IMR-90 (cell line): ENCODE measurements around the gene FREM3. TPM values are rescaled to one million over a fixed set of nuclear protein-coding genes. Genes with fewer than 3 reads are reported as not detected.

ENCODE experiments used
- ATAC-seq: fragments of 200-7000 bp; cut with Tn5 transposase; 2 replicates; pipeline ENCODE4 v1.9.1; 2020; ENCODE audit warnings: low read depth, mild to moderate bottlenecking, moderate library complexity
- BruUV-seq: library from RNA; stranded (reverse); fragments of 400-500 nt; replicated peaks from 2 replicates; lab custom pipeline; 2021; lab: Mats Ljungman, UMichigan
- CTCF ChIA-PET: fragments of 300-600 bp; formaldehyde crosslinking; extraction: SDS; loops from one replicate; lab custom pipeline; 2021; ENCODE audit warnings: antibody characterized with exemption; lab: Yijun Ruan, JAX
- POLR2A ChIA-PET: fragments of 300-600 bp; sonication (Branson Sonifier 250); formaldehyde crosslinking; loops from one replicate; lab custom pipeline; 2022; ENCODE audit warnings: antibody characterized with exemption; ENCODE audit not compliant: unreplicated experiment; lab: Charles Lee
- DNase-seq: peaks from one replicate; pipeline ENCODE4 v3.0.0; 2013
- H2AFZ ChIP-seq: replicated peaks from 2 replicates; pipeline ENCODE3; 2013; ENCODE audit warnings: low read length, mild to moderate bottlenecking; ENCODE audit not compliant: poor library complexity
- H2AK5ac ChIP-seq: 2 replicates; pipeline ENCODE4 v1.6.1; 2013; ENCODE audit warnings: low read depth, low read length, inconsistent platforms
- H2AK9ac ChIP-seq: replicated peaks from 2 replicates; pipeline ENCODE3; 2013; ENCODE audit warnings: mild to moderate bottlenecking, low read depth, low read length, moderate library complexity; ENCODE audit not compliant: poor library complexity
- H2BK120ac ChIP-seq: 2 replicates; pipeline ENCODE4 v1.6.1; 2013; ENCODE audit warnings: low read depth, low read length, inconsistent platforms
- H2BK15ac ChIP-seq: 3 replicates; pipeline ENCODE4 v1.6.1; 2013; ENCODE audit warnings: low read depth, low read length, inconsistent platforms
- H2BK20ac ChIP-seq: 2 replicates; pipeline ENCODE4 v1.6.1; 2013; ENCODE audit warnings: low read depth, mild to moderate bottlenecking, inconsistent platforms, low read length, moderate library complexity
- H2BK5ac ChIP-seq: 2 replicates; pipeline ENCODE4 v1.6.1; 2013; ENCODE audit warnings: mild to moderate bottlenecking, low read depth, low read length, inconsistent platforms; ENCODE audit not compliant: poor library complexity, severe bottlenecking
- H3K14ac ChIP-seq: replicated peaks from 2 replicates; pipeline ENCODE4 v1.6.1; 2013; ENCODE audit warnings: low read depth, low read length, inconsistent platforms
- H3K18ac ChIP-seq: 2 replicates; pipeline ENCODE4 v1.6.1; 2013; ENCODE audit warnings: low read depth, low read length, control low read depth
- H3K23ac ChIP-seq: 2 replicates; pipeline ENCODE4 v1.6.1; 2013; ENCODE audit warnings: low read depth, low read length, inconsistent platforms
- H3K27ac ChIP-seq: 2 replicates; pipeline ENCODE4 v1.5.1; 2013; ENCODE audit warnings: mild to moderate bottlenecking, control low read depth, low read length; ENCODE audit not compliant: insufficient read depth
- H3K27me3 ChIP-seq: 2 replicates; pipeline ENCODE4 v1.6.1; 2013; ENCODE audit warnings: low read length; ENCODE audit not compliant: control insufficient read depth, insufficient read depth
- H3K36me3 ChIP-seq: 2 replicates; pipeline ENCODE4 v1.6.1; 2013; ENCODE audit warnings: low read length, mixed read lengths; ENCODE audit not compliant: control insufficient read depth, insufficient read depth
- H3K4ac ChIP-seq: 2 replicates; pipeline ENCODE4 v1.6.1; 2013; ENCODE audit warnings: low read depth, low read length, inconsistent platforms
- H3K4me1 ChIP-seq: 2 replicates; pipeline ENCODE4 v1.6.1; 2013; ENCODE audit warnings: low read length, mixed read lengths; ENCODE audit not compliant: control insufficient read depth, insufficient read depth
- H3K4me2 ChIP-seq: 2 replicates; pipeline ENCODE4 v1.6.1; 2013; ENCODE audit warnings: low read depth, mild to moderate bottlenecking, control low read depth, low read length, moderate library complexity
- H3K4me3 ChIP-seq: 2 replicates; pipeline ENCODE4 v1.5.1; 2013; ENCODE audit warnings: low read depth, mild to moderate bottlenecking, control low read depth, low read length, moderate library complexity; ENCODE audit not compliant: insufficient read depth
- H3K56ac ChIP-seq: 2 replicates; pipeline ENCODE4 v1.6.1; 2013; ENCODE audit warnings: low read length, inconsistent platforms; ENCODE audit not compliant: insufficient read depth; ENCODE audit errors: extremely low read depth
- H3K79me1 ChIP-seq, 2 experiments: 2 replicates each; pipeline ENCODE4 v1.6.1; 2013; ENCODE audit warnings: low read length in 2 of 2, inconsistent platforms in 1 of 2, low read depth in 1 of 2
- H3K9ac ChIP-seq: 2 replicates; pipeline ENCODE4 v1.6.1; 2013; ENCODE audit warnings: low read depth, low read length, control low read depth
- H3K9me1 ChIP-seq: 2 replicates; pipeline ENCODE4 v1.6.1; 2013; ENCODE audit warnings: low read length, inconsistent platforms; ENCODE audit not compliant: insufficient read depth
- H3K9me3 ChIP-seq: 2 replicates; pipeline ENCODE4 v1.6.1; 2013; ENCODE audit warnings: low read length; ENCODE audit not compliant: control insufficient read depth, insufficient read depth
- H4K20me1 ChIP-seq: 2 replicates; pipeline ENCODE4 v1.6.1; 2013; ENCODE audit warnings: low read length, inconsistent platforms; ENCODE audit not compliant: insufficient read depth
- H4K5ac ChIP-seq: 2 replicates; pipeline ENCODE4 v1.6.1; 2013; ENCODE audit warnings: mild to moderate bottlenecking, low read depth, low read length, control low read depth
- H4K8ac ChIP-seq, 2 experiments: 2 replicates each; pipeline ENCODE4 v1.6.1; 2013; ENCODE audit warnings: low read depth in 2 of 2, low read length in 2 of 2, control low read depth in 1 of 2, inconsistent platforms in 1 of 2
- H4K91ac ChIP-seq: 2 replicates; pipeline ENCODE4 v1.6.1; 2013; ENCODE audit warnings: low read depth, low read length, inconsistent platforms; ENCODE audit not compliant: insufficient read depth
- CEBPB ChIP-seq: IDR thresholded peaks from 2 replicates; pipeline ENCODE4 v1.6.1; 2012; ENCODE audit warnings: low read depth, low read length, improper control_type of control experiment
- FOS ChIP-seq: fragments of 150-350 bp; IDR thresholded peaks from 2 replicates; pipeline ENCODE4 v1.6.1; 2016; ENCODE audit warnings: low read depth, low read length
- SMC3 ChIP-seq: fragments of 150-350 bp; IDR thresholded peaks from 2 replicates; pipeline ENCODE4 v1.6.1; 2016; ENCODE audit warnings: low read depth, mild to moderate bottlenecking, antibody characterized with exemption, low read length, moderate library complexity
- WGBS, 2 experiments: methylation state at CpG; one replicate each; pipeline versions ENCODE4 v1.1.5 to v1.1.7; 2013; ENCODE audit warnings: missing lambda C conversion rate in 2 of 2; ENCODE audit not compliant: insufficient read length in 1 of 2; ENCODE audit errors: extremely low coverage in 2 of 2; 5-methylcytosine and 5-hydroxymethylcytosine counted together
- dilution Hi-C: fragments of 300-500 bp; cut with HindIII; formaldehyde crosslinking; loops from one replicate; pipeline ENCODE4 v1.14.3; 2018; ENCODE audit warnings: low sequenced_read_pairs; ENCODE audit not compliant: unreplicated experiment
- in situ Hi-C: fragments of 300-500 bp; cut with MboI; formaldehyde crosslinking; loops from 3 replicates; pipeline ENCODE4 v1.14.3; 2019; ENCODE audit warnings: low sequenced_read_pairs, inconsistent platforms, mixed read lengths
- intact Hi-C: fragments of 100-400 bp; cut with micrococcal nuclease; formaldehyde crosslinking; loops from 2 replicates; pipeline ENCODE4 v1.10.0; 2022
- polyA plus RNA-seq, 3 experiments: library from polyadenylated mRNA; depleted of rRNA; stranded (reverse); fragments of >200 nt; gene quantifications; 2 replicates each; pipeline ENCODE4 v1.2.3, GENCODE V29; 2012; ENCODE audit warnings: low replicate concordance in 1 of 3
- total RNA-seq: library from RNA; depleted of rRNA; stranded (reverse); fragments of >200 nt; gene quantifications from 2 replicates; pipeline ENCODE4 v1.2.3, GENCODE V29; 2012
- TF ChIP-seq, protein P1 (sequence below): fragments of 150-350 bp; IDR thresholded peaks from 2 replicates; pipeline ENCODE4 v1.6.1; 2017; ENCODE audit warnings: mild to moderate bottlenecking, antibody characterized with exemption, low read length, low read depth

The FREM3 gene
- total and polyA plus RNA-seq, 2 of the 4 experiments (the other 2 are of a cell fraction), result not detected

DNA sequence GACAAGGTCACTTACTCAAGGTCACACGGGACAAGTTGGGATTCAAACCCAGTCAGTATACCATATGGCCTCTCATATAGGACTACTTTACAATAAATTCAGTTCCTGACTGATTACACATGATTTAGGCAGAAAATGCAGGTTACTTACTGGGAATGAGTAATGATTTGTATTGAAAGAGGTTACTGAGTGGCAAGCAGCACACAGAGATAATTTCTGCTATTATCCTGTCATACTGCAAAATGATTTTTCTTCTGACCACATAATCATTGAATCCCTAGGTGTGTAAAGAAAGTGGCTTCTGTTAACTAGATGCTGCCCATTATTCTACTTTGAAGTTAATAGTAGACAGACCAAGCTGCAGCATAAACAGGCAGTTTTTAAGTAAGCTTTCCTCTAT lies 8.2 kb downstream of the FREM3 start:
- Histone ChIP-seq H2BK120ac (no peak overlapping the region), H2BK15ac (no peak overlapping the region), H3K27ac (no peak overlapping the region), H3K4me3 (no peak overlapping the region), H2AK9ac (no peak overlapping the region), H3K23ac (no peak overlapping the region), H3K36me3 (no peaks in the 10 kb centered on the region), H4K20me1 (no peaks in the 10 kb centered on the region), H3K9me3 (no peaks in the 10 kb centered on the region), H3K9ac (no peak overlapping the region), H3K14ac (no peak overlapping the region), H2BK5ac (no peak overlapping the region), H3K18ac (no peak overlapping the region), H4K5ac (no peak overlapping the region), H3K4me1 (no peaks in the 10 kb centered on the region), H2BK20ac (no peak overlapping the region), H4K8ac (no peak overlapping the region), H2AK5ac (no peak overlapping the region), H3K56ac (no peak overlapping the region), H3K27me3 (no peaks in the 10 kb centered on the region), H2AFZ (no peak overlapping the region), H4K91ac (no peak overlapping the region), H3K4me2 (no peak overlapping the region), H3K9me1 (no peaks in the 10 kb centered on the region), H3K79me1 (no peaks in the 10 kb centered on the region), H3K4ac (no peak overlapping the region)
- TF ChIP-seq, protein P1, sequence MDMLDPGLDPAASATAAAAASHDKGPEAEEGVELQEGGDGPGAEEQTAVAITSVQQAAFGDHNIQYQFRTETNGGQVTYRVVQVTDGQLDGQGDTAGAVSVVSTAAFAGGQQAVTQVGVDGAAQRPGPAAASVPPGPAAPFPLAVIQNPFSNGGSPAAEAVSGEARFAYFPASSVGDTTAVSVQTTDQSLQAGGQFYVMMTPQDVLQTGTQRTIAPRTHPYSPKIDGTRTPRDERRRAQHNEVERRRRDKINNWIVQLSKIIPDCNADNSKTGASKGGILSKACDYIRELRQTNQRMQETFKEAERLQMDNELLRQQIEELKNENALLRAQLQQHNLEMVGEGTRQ, result no peak
- TF ChIP-seq FOS, result no peak
- no peak for TF ChIP-seq CEBPB
- TF ChIP-seq SMC3, result no peak
- ChIA-PET POLR2A (no interaction called here), CTCF (no interaction called here)
- intact Hi-C loops (no loop called here), dilution Hi-C loops (no loop called here), in situ Hi-C loops (no loop called here)
- no TSS peak for BruUV-seq
- no CpG with 5 or more reads among the region's 1 CpG for WGBS, 2 experiments
- ATAC-seq (no peak), DNase-seq (no peak)
